Neutrophil (primary cell): ENCODE results near the gene PITPNB.

Experiments used
- H3K27ac ChIP-seq: fragments of 200-600 bp; sonication (generic); 2 replicates; pipeline ENCODE4 v1.5.1; 2016; ENCODE audit warnings: mild to moderate bottlenecking, moderate library complexity
- H3K27me3 ChIP-seq: fragments of 200-600 bp; sonication (generic); 2 replicates; pipeline ENCODE4 v1.6.0; 2016; ENCODE audit warnings: mild to moderate bottlenecking
- H3K36me3 ChIP-seq: fragments of 200-600 bp; sonication (generic); 2 replicates; pipeline ENCODE4 v1.5.1; 2017
- H3K4me1 ChIP-seq, 2 experiments: fragments of 200-600 bp in 1 of 2; sonication (generic) in 1 of 2; 1 replicate in 1 of 2; 2 replicates in 1 of 2; pipeline versions ENCODE4 v1.5.1 to v1.6.1; 2013 to 2016; ENCODE audit warnings: low read depth in 1 of 2, low read length in 1 of 2, mild to moderate bottlenecking in 1 of 2, moderate library complexity in 1 of 2; ENCODE audit not compliant: control insufficient read depth in 1 of 2, insufficient read depth in 1 of 2
- H3K4me3 ChIP-seq, 2 experiments: fragments of 200-600 bp in 1 of 2; sonication (generic) in 1 of 2; 1 replicate in 1 of 2; 2 replicates in 1 of 2; pipeline ENCODE4 v1.5.1; 2013 to 2016; ENCODE audit warnings: low read depth in 1 of 2, low read length in 1 of 2, mild to moderate bottlenecking in 1 of 2, moderate library complexity in 1 of 2
- H3K9me3 ChIP-seq: fragments of 200-600 bp; sonication (generic); 2 replicates; pipeline ENCODE4 v1.5.1; 2016
- TF ChIP-seq, protein P1 (sequence below): fragments of 200-600 bp; sonication (generic); IDR thresholded peaks from 2 replicates; pipeline ENCODE4 v1.5.1; 2016; ENCODE audit warnings: antibody characterized with exemption

The PITPNB gene

DNA sequence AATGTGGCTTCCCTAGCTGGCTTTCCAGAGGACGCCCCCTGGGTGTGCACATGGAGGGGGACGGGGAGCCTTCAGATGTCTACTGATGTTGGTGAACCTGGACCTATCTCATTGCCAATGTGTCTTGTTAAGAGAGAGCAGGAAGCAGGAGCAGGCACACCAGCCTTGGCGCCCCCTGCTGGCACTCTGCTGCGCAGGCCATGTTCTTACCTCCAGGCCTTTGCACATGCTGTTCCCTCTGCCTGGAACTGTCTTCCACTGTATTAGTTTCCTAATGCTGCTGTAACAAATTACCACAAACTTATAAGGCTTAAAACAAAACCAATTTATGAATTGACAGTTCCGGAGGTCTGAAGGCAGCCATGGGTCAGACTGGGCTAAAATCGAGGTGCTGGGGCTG is 93.9 kb downstream of the PITPNB start:
- Histone ChIP-seq H3K4me3 (no peak overlapping the region), H3K9me3 (no peaks in the 10 kb centered on the region), H3K4me1 (no peaks in the 10 kb centered on the region), H3K27ac (no peak overlapping the region), H3K36me3 (no peaks in the 10 kb centered on the region), H3K27me3 (no peaks in the 10 kb centered on the region)
- TF ChIP-seq, protein P1, sequence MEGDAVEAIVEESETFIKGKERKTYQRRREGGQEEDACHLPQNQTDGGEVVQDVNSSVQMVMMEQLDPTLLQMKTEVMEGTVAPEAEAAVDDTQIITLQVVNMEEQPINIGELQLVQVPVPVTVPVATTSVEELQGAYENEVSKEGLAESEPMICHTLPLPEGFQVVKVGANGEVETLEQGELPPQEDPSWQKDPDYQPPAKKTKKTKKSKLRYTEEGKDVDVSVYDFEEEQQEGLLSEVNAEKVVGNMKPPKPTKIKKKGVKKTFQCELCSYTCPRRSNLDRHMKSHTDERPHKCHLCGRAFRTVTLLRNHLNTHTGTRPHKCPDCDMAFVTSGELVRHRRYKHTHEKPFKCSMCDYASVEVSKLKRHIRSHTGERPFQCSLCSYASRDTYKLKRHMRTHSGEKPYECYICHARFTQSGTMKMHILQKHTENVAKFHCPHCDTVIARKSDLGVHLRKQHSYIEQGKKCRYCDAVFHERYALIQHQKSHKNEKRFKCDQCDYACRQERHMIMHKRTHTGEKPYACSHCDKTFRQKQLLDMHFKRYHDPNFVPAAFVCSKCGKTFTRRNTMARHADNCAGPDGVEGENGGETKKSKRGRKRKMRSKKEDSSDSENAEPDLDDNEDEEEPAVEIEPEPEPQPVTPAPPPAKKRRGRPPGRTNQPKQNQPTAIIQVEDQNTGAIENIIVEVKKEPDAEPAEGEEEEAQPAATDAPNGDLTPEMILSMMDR: no peak

DNA sequence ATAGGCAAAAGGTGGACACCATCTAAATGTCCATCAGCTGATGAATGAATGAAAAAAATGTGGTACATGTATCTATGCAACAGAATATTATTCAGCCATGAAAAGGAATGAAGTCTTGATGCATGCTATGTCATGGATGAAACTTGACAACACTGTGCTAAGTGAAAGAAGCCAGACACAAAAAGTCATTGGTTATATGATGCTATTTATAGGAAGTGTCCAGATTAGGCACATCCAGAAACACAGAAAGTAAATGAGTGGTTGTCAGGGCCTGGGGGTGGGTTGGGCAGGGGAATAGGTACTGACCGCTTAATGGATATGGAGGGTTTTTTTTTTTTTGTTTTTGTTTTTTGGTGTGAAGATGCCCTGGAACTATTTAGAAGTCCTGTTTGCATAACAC is 95.8 kb downstream of the PITPNB start:
- H3K27ac ChIP-seq: no peak overlapping the region
- H3K4me3 ChIP-seq: no peak overlapping the region
- H3K36me3 ChIP-seq: no peaks in the 10 kb centered on the region
- H3K27me3 ChIP-seq: no peaks in the 10 kb centered on the region
- TF ChIP-seq, protein P1: no peak
- no peaks in the 10 kb centered on the region for H3K9me3 ChIP-seq
- H3K4me1 ChIP-seq: no peaks in the 10 kb centered on the region

DNA sequence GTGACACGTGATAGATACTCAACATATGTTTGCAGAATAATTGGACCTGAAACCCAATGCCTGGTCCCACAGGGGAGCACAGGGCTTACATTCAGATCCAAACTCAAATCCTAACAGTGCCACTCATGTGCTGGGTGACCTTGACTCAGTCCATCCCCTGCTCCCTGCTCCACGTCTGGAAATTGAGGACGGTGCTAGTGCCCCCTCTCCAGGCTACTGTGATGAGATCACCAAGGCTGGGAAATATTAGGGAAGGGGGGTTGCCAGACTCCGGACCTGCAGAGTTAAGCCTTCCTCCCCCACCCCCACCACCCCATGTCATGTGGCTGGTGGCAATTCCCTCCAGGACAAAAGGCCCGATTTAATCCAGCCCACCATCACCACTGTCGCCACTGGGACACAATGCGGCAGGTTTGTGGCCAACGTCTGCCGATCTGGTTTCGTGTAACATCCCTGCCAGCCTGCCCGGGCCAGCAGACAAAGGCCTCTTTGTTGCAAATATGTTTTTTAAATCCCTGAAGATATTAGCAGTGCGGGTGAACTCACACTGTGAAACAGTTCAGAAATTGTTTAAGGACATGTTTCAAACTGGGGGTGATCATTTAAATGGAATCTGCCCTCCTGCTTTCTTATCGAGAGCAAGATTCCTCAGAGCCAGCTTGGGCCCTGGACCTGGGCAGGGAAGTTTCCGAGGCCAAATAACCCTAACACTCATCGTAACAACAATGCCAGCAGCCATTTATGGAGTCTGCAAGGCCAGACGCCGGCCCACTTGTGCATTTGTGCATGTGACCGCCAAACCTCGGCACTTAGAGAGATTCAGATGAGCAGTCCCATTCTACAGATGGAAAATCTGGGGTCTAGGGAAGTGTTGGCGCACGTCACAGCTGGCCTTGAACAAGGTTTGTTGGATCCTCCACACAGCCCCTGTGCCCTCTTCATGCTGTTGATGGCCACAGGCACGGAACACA is 97.9 kb downstream of the PITPNB start:
- Histone ChIP-seq H3K9me3 (no peaks in the 10 kb centered on the region), H3K27ac (no peak overlapping the region), H3K4me3 (no peak overlapping the region), H3K36me3 (no peaks in the 10 kb centered on the region), H3K27me3 (no peaks in the 10 kb centered on the region), H3K4me1 (no peaks in the 10 kb centered on the region)
- TF ChIP-seq, protein P1: no peak

DNA sequence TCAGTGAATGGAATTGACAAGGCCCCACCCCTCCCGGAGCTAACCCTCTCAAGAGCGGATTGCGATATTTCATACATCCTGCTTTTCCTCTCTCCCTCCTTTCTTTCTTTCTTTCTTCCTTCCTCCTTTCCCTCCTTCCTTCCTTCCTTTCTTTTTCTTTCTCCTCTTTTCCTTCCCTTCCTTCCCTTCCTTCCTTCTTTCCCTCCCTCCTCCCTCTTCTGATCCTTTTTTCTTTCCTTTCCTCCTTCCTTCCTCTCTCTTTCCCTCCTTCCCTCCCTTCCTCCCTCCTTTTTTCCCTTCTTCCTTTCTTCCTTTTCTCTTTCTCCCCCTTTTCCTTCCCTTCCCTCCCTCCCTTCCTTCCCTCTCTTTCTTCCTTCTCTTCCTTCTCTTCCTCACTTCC is 102.5 kb downstream of the PITPNB start:
- no peaks in the 10 kb centered on the region for H3K9me3 ChIP-seq
- H3K36me3 ChIP-seq: no peaks in the 10 kb centered on the region
- no peaks in the 10 kb centered on the region for H3K27me3 ChIP-seq
- TF ChIP-seq, protein P1: no peak
- H3K27ac ChIP-seq: no peak overlapping the region
- no peak overlapping the region for H3K4me3 ChIP-seq
- no peaks in the 10 kb centered on the region for H3K4me1 ChIP-seq

DNA sequence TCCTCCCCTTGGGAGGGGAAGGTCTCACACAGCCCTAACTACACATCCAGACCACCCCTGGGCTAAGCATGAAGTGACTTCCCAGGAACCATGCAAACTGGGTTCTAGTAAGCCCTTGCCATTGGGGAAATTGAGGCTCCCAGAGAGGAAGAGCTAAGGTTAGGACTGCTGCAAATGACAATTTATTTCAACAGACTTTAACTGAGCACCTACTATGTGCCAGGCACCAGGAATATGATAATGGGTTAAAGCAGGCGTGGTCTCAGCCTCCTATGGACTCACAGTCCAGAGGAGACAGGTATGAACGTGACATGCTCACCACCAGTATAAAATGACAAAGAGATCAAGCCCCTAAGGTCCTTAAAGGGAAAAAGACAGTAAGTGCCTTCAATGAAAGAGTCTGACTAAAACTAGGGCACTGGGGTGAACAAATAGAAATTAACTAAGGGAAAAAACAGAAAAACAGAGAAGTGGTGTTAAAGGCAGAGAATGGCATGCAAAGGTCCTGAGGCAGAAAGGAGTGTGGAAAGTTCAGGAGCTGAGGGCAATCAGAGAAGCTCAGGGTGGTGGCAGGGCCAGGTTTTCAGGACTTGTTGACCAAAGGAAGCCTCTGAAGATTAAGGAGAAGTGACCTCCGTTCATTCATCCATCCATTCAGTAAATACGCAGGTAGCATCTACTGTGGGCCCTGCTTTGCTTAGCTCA is 103.1 kb downstream of the PITPNB start:
- TF ChIP-seq, protein P1: no peak
- H3K27me3 ChIP-seq: no peaks in the 10 kb centered on the region
- no peaks in the 10 kb centered on the region for H3K9me3 ChIP-seq
- H3K4me1 ChIP-seq: no peaks in the 10 kb centered on the region
- no peak overlapping the region for H3K4me3 ChIP-seq
- H3K36me3 ChIP-seq: no peaks in the 10 kb centered on the region
- H3K27ac ChIP-seq: no peak overlapping the region
